NCI-H2171 (cell line): ENCODE results near the gene PARD6G.

Experiments used
- DNase-seq: peaks from one replicate; lab custom pipeline; 2025; lab: John Stamatoyannopoulos, UW

The PARD6G gene

GRCh38 chr18:80210312-80211083 is 36.8 kb downstream of the PARD6G start:
- DNase-seq = no peak

GRCh38 chr18:80208620-80209019 is 38.7 kb downstream of the PARD6G start:
- DNase-seq = no peak

- DNase-seq = no peak
Measured at GRCh38 chr18:80205294-80205693, 42.0 kb downstream of the PARD6G start.

GRCh38 chr18:80204142-80204541 is 43.2 kb downstream of the PARD6G start:
- no peak for DNase-seq

- no peak for DNase-seq
Measured at GRCh38 chr18:80203249-80203648, 44.1 kb downstream of the PARD6G start.

GRCh38 chr18:80202264-80202998 is 44.9 kb downstream of the PARD6G start:
- no peak for DNase-seq

GRCh38 chr18:80201739-80202138 is 45.6 kb downstream of the PARD6G start:
- no peak for DNase-seq

- no peak for DNase-seq
Measured at GRCh38 chr18:80200932-80201672, 46.2 kb downstream of the PARD6G start.

GRCh38 chr18:80200171-80200931 is 47.0 kb downstream of the PARD6G start:
- no peak for DNase-seq

- DNase-seq = no peak
Measured at GRCh38 chr18:80198994-80199748, 48.1 kb downstream of the PARD6G start.

- no peak for DNase-seq
Measured at GRCh38 chr18:80198391-80198790, 48.9 kb downstream of the PARD6G start.

GRCh38 chr18:80197528-80197927 is 49.8 kb downstream of the PARD6G start:
- no peak for DNase-seq

GRCh38 chr18:80196528-80197320 is 50.6 kb downstream of the PARD6G start:
- DNase-seq = no peak

GRCh38 chr18:80194874-80195570 is 52.3 kb downstream of the PARD6G start:
- no peak for DNase-seq

- no peak for DNase-seq
Measured at GRCh38 chr18:80193701-80194100, 53.6 kb downstream of the PARD6G start.

- DNase-seq = no peak
Measured at GRCh38 chr18:80192653-80193385, 54.5 kb downstream of the PARD6G start.

- DNase-seq = no peak
Measured at GRCh38 chr18:80191907-80192652, 55.2 kb downstream of the PARD6G start.

- no peak for DNase-seq
Measured at GRCh38 chr18:80191264-80191663, 56.0 kb downstream of the PARD6G start.
